Measurements from ENCODE around the gene ZNF679. TPM values are rescaled to one million over a fixed set of nuclear protein-coding genes. Genes with fewer than 3 reads are reported as not detected.

ZNF679 gene
- total RNA-seq, 1 donor from 2014 or later: not detected

DNA sequence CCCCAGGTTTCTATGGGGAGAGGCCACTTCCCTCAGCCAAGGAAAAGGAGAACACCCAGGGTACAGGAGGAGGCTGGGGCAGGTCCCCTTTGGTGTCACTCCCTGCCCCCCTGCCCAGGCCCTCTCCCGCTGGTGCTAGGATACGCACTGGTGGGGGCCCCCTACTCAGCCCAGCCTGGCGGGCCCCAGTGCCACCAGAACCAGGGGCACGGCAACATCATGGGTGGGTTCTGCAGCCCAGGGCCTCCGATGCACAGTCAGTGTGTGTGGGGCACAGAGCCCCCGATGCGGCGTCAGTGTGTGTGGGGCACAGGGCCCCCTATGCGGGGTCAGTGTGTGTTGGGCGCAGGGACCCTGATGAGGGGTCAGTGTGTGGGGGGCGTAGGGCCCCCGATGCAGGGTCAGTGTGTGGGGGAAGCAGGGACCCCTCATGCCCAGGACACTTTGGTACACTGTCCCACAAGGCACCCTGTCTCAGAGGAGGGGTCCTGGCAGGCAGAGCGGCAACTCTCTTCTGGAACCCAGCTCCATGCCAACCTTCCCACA, 44.4 kb upstream of the ZNF679 start:
- Mint-ChIP-seq H3K27ac (ENCODE audit: unreplicated experiment) (no peak overlapping the region), H3K27me3 (ENCODE audit: unreplicated experiment) (peaks cover 2% of the 10 kb centered on the region), H3K4me3 (ENCODE audit: unreplicated experiment) (no peak overlapping the region), H3K36me3 (ENCODE audit: low read depth, unreplicated experiment) (no peaks in the 10 kb centered on the region), H3K9me3 (ENCODE audit: unreplicated experiment) (peaks cover 21% of the 10 kb centered on the region), H3K4me1 (ENCODE audit: unreplicated experiment) (no peaks in the 10 kb centered on the region)
- TF ChIP-seq CTCF (IDR thresholded peaks at IDR 0.05; ENCODE audit: unreplicated experiment): no peak
- no peak for DNase-seq (ENCODE audit: low spot score)

DNA sequence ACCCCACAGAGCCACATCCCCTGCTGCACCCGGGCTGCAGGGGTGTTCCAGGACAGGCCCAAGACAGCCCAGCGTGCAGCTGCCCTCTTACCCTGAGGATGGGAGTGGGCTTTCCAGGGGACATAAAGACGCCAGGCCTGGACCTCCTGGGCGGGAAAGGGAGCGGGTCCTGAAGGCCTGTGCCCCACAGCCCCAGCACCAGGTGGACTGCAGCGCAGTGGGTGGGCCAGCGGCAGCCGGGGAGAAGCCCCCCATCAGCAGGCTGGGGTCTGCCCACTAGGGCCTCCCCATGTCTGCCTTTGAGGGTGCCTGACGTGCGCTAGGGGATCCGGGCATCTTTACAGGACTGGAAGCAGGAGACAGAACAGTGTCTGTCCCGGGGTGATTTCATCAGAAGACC, 43.9 kb upstream of the ZNF679 start:
- no peak overlapping the region for H3K27ac Mint-ChIP-seq (ENCODE audit: unreplicated experiment)
- no peak overlapping the region for H3K4me3 Mint-ChIP-seq (ENCODE audit: unreplicated experiment)
- DNase-seq (ENCODE audit: low spot score): no peak
- H3K36me3 Mint-ChIP-seq (ENCODE audit: low read depth, unreplicated experiment): no peaks in the 10 kb centered on the region
- no peak for TF ChIP-seq CTCF (IDR thresholded peaks at IDR 0.05; ENCODE audit: unreplicated experiment)
- H3K9me3 Mint-ChIP-seq (ENCODE audit: unreplicated experiment): peaks cover 21% of the 10 kb centered on the region
- no peaks in the 10 kb centered on the region for H3K4me1 Mint-ChIP-seq (ENCODE audit: unreplicated experiment)
- peaks cover 3% of the 10 kb centered on the region for H3K27me3 Mint-ChIP-seq (ENCODE audit: unreplicated experiment)

DNA sequence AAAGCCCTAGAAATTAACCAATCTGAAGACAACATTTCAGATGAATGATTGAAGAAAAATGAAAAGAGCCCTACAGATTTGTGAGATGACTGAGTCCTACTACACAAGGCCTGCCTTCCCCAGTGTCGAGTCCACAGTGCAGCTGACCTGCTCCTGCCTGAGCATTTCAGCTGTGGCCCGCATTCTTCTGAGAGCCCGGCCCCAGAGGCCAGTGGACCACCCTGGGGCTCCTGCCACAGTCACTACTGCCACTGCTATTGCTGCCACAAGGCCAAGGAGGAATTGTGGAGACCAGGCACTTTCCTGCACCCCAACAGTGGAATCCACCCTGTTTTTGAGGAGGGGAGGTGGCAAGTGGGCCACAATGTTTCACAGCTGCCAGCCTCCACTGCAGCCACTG, 40.9 kb upstream of the ZNF679 start:
- no peak overlapping the region for H3K4me3 Mint-ChIP-seq (ENCODE audit: unreplicated experiment)
- H3K9me3 Mint-ChIP-seq (ENCODE audit: unreplicated experiment): peaks cover 15% of the 10 kb centered on the region
- H3K36me3 Mint-ChIP-seq (ENCODE audit: low read depth, unreplicated experiment): no peaks in the 10 kb centered on the region
- no peak for DNase-seq (ENCODE audit: low spot score)
- peaks cover 3% of the 10 kb centered on the region for H3K27me3 Mint-ChIP-seq (ENCODE audit: unreplicated experiment)
- H3K4me1 Mint-ChIP-seq (ENCODE audit: unreplicated experiment): no peaks in the 10 kb centered on the region
- H3K27ac Mint-ChIP-seq (ENCODE audit: unreplicated experiment): no peak overlapping the region
- no peak for TF ChIP-seq CTCF (IDR thresholded peaks at IDR 0.05; ENCODE audit: unreplicated experiment)

- H3K27me3 Mint-ChIP-seq (ENCODE audit: unreplicated experiment): peaks cover 3% of the 10 kb centered on the region
- H3K4me1 Mint-ChIP-seq (ENCODE audit: unreplicated experiment): no peaks in the 10 kb centered on the region
- no peak overlapping the region for H3K27ac Mint-ChIP-seq (ENCODE audit: unreplicated experiment)
- no peak for TF ChIP-seq CTCF (IDR thresholded peaks at IDR 0.05; ENCODE audit: unreplicated experiment)
- H3K4me3 Mint-ChIP-seq (ENCODE audit: unreplicated experiment): no peak overlapping the region
- peaks cover 9% of the 10 kb centered on the region for H3K36me3 Mint-ChIP-seq (ENCODE audit: low read depth, unreplicated experiment)
- peaks cover 30% of the 10 kb centered on the region for H3K9me3 Mint-ChIP-seq (ENCODE audit: unreplicated experiment)
- DNase-seq (ENCODE audit: low spot score): no peak
Measured at GRCh38 chr7:64192148-64192704, 36.0 kb upstream of the ZNF679 start.

GRCh38 chr7:64192775-64193174, 35.5 kb upstream of the ZNF679 start:
- H3K36me3 Mint-ChIP-seq (ENCODE audit: low read depth, unreplicated experiment): peaks cover 9% of the 10 kb centered on the region
- no peak for DNase-seq (ENCODE audit: low spot score)
- no peak for TF ChIP-seq CTCF (IDR thresholded peaks at IDR 0.05; ENCODE audit: unreplicated experiment)
- no peaks in the 10 kb centered on the region for H3K4me1 Mint-ChIP-seq (ENCODE audit: unreplicated experiment)
- no peak overlapping the region for H3K4me3 Mint-ChIP-seq (ENCODE audit: unreplicated experiment)
- H3K27ac Mint-ChIP-seq (ENCODE audit: unreplicated experiment): no peak overlapping the region
- peaks cover 3% of the 10 kb centered on the region for H3K27me3 Mint-ChIP-seq (ENCODE audit: unreplicated experiment)
- peaks cover 29% of the 10 kb centered on the region for H3K9me3 Mint-ChIP-seq (ENCODE audit: unreplicated experiment)
